Gastroesophageal sphincter (tissue), 4 donors: ENCODE data around the gene TBL1XR1. TPM values are rescaled to one million over a fixed set of nuclear protein-coding genes. Genes with fewer than 3 reads are reported as not detected.

Experiments used
- ATAC-seq: fragments of 150-250 bp; one replicate; pipeline ENCODE4 v1.9.1; 2016; ENCODE audit warnings: mild to moderate bottlenecking, moderate library complexity
- H3K27ac ChIP-seq, 4 donors: fragments of 200-600 bp; sonication (generic) in 3 of 4; 1 replicate in 3 of 4; 2 replicates in 1 of 4; pipeline ENCODE4 v1.5.1; 2016 to 2019
- H3K27me3 ChIP-seq: fragments of 200-600 bp; sonication (generic); one replicate; pipeline ENCODE4 v1.5.1; 2019
- H3K36me3 ChIP-seq, 2 donors: fragments of 200-600 bp; sonication (generic); one replicate each; pipeline ENCODE4 v1.5.1; 2019; ENCODE audit warnings: control low read depth in 1 of 2
- H3K4me1 ChIP-seq, 3 donors: fragments of 200-600 bp; sonication (generic); 1 replicate in 2 of 3; 2 replicates in 1 of 3; pipeline ENCODE4 v1.5.1; 2016 to 2019; ENCODE audit warnings: control low read depth in 2 of 3
- H3K4me3 ChIP-seq, 2 donors: fragments of 200-600 bp; sonication (generic); one replicate each; pipeline ENCODE4 v1.5.1; 2019; ENCODE audit warnings: mild to moderate bottlenecking in 1 of 2, moderate library complexity in 1 of 2
- H3K9me3 ChIP-seq, 3 donors: fragments of 200-600 bp; sonication (generic); one replicate each; pipeline ENCODE4 v1.5.1; 2017 to 2019; ENCODE audit warnings: control low read depth in 2 of 3
- EP300 ChIP-seq: sonication (generic); formaldehyde crosslinking; IDR thresholded peaks from one replicate; pipeline ENCODE4 v1.6.1; 2017; ENCODE audit warnings: antibody characterized with exemption, mild to moderate bottlenecking
- POLR2A ChIP-seq, 2 donors: fragments of 450-650 bp; IDR thresholded peaks; one replicate each; pipeline ENCODE4 v1.6.1; 2017; ENCODE audit warnings: antibody characterized with exemption in 2 of 2, mild to moderate bottlenecking in 2 of 2, moderate library complexity in 1 of 2
- POLR2AphosphoS5 ChIP-seq: sonication (generic); formaldehyde crosslinking; IDR thresholded peaks from one replicate; pipeline ENCODE4 v1.6.1; 2017; ENCODE audit warnings: antibody characterized with exemption
- WGBS, 2 donors: methylation state at CpG; one replicate each; pipeline ENCODE4 v1.1.5; 2018; ENCODE audit warnings: low coverage in 1 of 2; 5-methylcytosine and 5-hydroxymethylcytosine counted together
- total RNA-seq, 4 donors: library from RNA; depleted of rRNA; stranded (reverse); fragments of >200 nt; gene quantifications; one replicate each; pipeline ENCODE4 v1.1.0, GENCODE V29; 2016
- TF ChIP-seq, protein P1 (sequence below), 4 experiments: fragments of 200-600 bp in 2 of 4; fragments of 450-650 bp in 2 of 4; sonication (generic) in 1 of 4; IDR thresholded peaks; one replicate each; pipeline ENCODE4 v1.5.1; 2017 to 2019; ENCODE audit warnings: antibody characterized with exemption in 4 of 4, mild to moderate bottlenecking in 2 of 4, moderate library complexity in 2 of 4

TBL1XR1 gene
- total RNA-seq, 4 donors from 2014 or later: 91.1 to 126 (median 97.4) TPM

- no peak for ATAC-seq
- no peaks in the 10 kb centered on the region for H3K27me3 ChIP-seq
- TF ChIP-seq POLR2AphosphoS5: no peak
- no peak for TF ChIP-seq POLR2A (IDR thresholded peaks at IDR 0.05)
- TF ChIP-seq EP300: no peak
- TF ChIP-seq, protein P1, sequence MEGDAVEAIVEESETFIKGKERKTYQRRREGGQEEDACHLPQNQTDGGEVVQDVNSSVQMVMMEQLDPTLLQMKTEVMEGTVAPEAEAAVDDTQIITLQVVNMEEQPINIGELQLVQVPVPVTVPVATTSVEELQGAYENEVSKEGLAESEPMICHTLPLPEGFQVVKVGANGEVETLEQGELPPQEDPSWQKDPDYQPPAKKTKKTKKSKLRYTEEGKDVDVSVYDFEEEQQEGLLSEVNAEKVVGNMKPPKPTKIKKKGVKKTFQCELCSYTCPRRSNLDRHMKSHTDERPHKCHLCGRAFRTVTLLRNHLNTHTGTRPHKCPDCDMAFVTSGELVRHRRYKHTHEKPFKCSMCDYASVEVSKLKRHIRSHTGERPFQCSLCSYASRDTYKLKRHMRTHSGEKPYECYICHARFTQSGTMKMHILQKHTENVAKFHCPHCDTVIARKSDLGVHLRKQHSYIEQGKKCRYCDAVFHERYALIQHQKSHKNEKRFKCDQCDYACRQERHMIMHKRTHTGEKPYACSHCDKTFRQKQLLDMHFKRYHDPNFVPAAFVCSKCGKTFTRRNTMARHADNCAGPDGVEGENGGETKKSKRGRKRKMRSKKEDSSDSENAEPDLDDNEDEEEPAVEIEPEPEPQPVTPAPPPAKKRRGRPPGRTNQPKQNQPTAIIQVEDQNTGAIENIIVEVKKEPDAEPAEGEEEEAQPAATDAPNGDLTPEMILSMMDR (IDR thresholded peaks at IDR 0.05): no peak
- H3K4me3 ChIP-seq: no peak overlapping the region
- H3K36me3 ChIP-seq: no peaks in the 10 kb centered on the region
- H3K4me1 ChIP-seq: peaks cover 12 to 79% (median 27%) of the 10 kb centered on the region in 3 donors
- no peaks in the 10 kb centered on the region for H3K9me3 ChIP-seq
- no peak overlapping the region for H3K27ac ChIP-seq
- 83 to 93% methylated on average over 1 of the region's 1 CpG for WGBS, 2 donors
Measured at GRCh38 chr3:177147790-177148189, 49.5 kb downstream of the TBL1XR1 start.

- peaks cover 12 to 87% (median 34%) of the 10 kb centered on the region in 3 donors for H3K4me1 ChIP-seq
- no peak for ATAC-seq
- no peak overlapping the region for H3K27ac ChIP-seq
- no peak for TF ChIP-seq EP300
- no peak for TF ChIP-seq POLR2A (IDR thresholded peaks at IDR 0.05)
- TF ChIP-seq, protein P1 (IDR thresholded peaks at IDR 0.05): no peak
- TF ChIP-seq POLR2AphosphoS5: no peak
- H3K27me3 ChIP-seq: no peaks in the 10 kb centered on the region
- H3K9me3 ChIP-seq: no peaks in the 10 kb centered on the region
- 45 to 52% methylated on average over 4 of the region's 4 CpGs for WGBS, 2 donors
- no peaks in the 10 kb centered on the region for H3K36me3 ChIP-seq
- no peak overlapping the region for H3K4me3 ChIP-seq
Measured at GRCh38 chr3:177146646-177147045, 50.6 kb downstream of the TBL1XR1 start.

GRCh38 chr3:177145954-177146353 lies 51.3 kb downstream of the TBL1XR1 start:
- WGBS, 2 donors: 90% methylated on average over 2 of the region's 2 CpGs; no CpG with 5 or more reads in 1 of the 2 donors
- no peaks in the 10 kb centered on the region for H3K9me3 ChIP-seq
- no peaks in the 10 kb centered on the region for H3K36me3 ChIP-seq
- peaks cover 12 to 81% (median 28%) of the 10 kb centered on the region in 3 donors for H3K4me1 ChIP-seq
- TF ChIP-seq POLR2A (IDR thresholded peaks at IDR 0.05): no peak
- TF ChIP-seq, protein P1 (IDR thresholded peaks at IDR 0.05): no peak
- TF ChIP-seq POLR2AphosphoS5: no peak
- TF ChIP-seq EP300: no peak
- H3K27me3 ChIP-seq: no peaks in the 10 kb centered on the region
- H3K27ac ChIP-seq: no peak overlapping the region
- ATAC-seq: no peak
- H3K4me3 ChIP-seq: no peak overlapping the region

DNA sequence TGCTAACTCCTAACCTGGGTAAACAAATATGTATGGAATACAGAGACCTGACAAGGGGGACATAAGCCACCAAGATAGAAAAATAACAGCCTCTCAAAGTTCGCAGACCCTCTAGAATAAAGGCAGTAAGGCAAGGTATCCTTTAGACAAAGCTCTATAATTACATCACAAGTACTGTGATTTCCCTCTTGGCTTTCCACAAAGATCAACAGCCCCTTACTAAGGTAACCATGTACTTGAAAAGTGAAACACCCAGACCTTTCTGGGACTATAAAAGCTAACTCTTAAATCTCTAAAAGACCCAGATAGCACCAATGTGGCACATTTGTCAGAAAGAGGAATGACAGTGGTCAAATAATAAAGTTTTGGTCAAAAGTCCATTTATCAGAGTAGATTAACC lies 51.9 kb downstream of the TBL1XR1 start:
- TF ChIP-seq POLR2A (IDR thresholded peaks at IDR 0.05) (no peak), POLR2AphosphoS5 (no peak), EP300 (no peak)
- TF ChIP-seq, protein P1 (IDR thresholded peaks at IDR 0.05): no peak
- Histone ChIP-seq H3K9me3 (no peaks in the 10 kb centered on the region), H3K4me1 (peaks cover 12 to 76% (median 22%) of the 10 kb centered on the region in 3 donors), H3K27me3 (no peaks in the 10 kb centered on the region), H3K27ac (no peak overlapping the region), H3K36me3 (no peaks in the 10 kb centered on the region), H3K4me3 (no peak overlapping the region)
- ATAC-seq: no peak
- 90 to 100% methylated on average over 1 of the region's 1 CpG for WGBS, 2 donors

DNA sequence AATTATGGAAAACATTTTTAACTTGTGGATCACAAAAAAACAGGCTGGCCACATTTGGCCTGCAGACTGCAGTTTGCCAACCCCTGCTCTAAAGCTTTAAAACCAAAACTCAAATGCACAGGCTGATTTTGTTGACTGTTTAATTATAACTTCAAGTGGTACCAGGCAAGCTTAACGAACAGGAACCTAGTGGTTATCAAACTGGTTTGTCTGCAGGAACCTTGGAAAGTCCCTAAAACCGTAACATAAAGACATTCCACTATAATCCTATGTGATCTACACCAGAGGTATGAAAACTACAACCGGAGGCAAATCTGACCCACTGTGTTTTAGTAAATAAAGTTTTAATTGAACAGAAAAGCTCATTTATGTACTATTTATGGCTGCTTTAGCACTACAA lies 52.4 kb downstream of the TBL1XR1 start:
- Histone ChIP-seq H3K36me3 (no peaks in the 10 kb centered on the region), H3K27me3 (no peaks in the 10 kb centered on the region), H3K4me3 (no peak overlapping the region), H3K9me3 (no peaks in the 10 kb centered on the region), H3K4me1 (peaks cover 11 to 71% (median 18%) of the 10 kb centered on the region in 3 donors), H3K27ac (no peak overlapping the region)
- WGBS, 2 donors: 37 to 61% methylated on average over 3 of the region's 3 CpGs
- TF ChIP-seq EP300 (no peak), POLR2AphosphoS5 (no peak), POLR2A (IDR thresholded peaks at IDR 0.05) (no peak)
- TF ChIP-seq, protein P1 (IDR thresholded peaks at IDR 0.05): no peak
- ATAC-seq: no peak
